DND-41 (cell line): ENCODE results near the gene GUCY1A1.

ENCODE experiments used
- EZH2 ChIP-seq: IDR thresholded peaks from 3 replicates; pipeline ENCODE4 v1.6.1; 2012; ENCODE audit warnings: borderline replicate concordance, low read depth, mild to moderate bottlenecking, moderate library complexity, low read length, inconsistent platforms; ENCODE audit not compliant: severe bottlenecking
- TF ChIP-seq, protein P1 (sequence below): IDR thresholded peaks from 2 replicates; pipeline ENCODE4 v1.5.1; 2012; ENCODE audit warnings: borderline replicate concordance, low read length, moderate library complexity, mild to moderate bottlenecking; ENCODE audit not compliant: poor library complexity, severe bottlenecking; ENCODE audit errors: extremely low read depth

DNA sequence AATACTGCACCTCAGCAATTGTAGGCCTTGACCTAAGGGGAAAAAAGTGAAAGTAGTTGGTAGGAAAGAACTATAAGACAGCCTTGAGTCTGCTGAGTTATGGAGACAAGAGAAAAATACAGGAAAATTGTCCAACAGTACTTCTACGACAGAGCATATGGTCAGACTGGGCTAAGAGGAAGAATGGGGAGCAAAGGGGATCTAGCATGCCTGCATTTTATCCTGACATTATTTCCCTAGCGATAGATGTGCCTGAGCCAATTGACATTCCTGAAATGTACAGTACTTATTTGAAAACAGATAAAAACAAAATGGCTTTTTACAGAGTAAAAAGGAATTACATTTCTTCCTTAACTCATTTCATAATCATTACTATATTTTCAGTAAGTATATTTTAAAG is 22.2 kb downstream of the GUCY1A1 start:
- TF ChIP-seq, protein P1, sequence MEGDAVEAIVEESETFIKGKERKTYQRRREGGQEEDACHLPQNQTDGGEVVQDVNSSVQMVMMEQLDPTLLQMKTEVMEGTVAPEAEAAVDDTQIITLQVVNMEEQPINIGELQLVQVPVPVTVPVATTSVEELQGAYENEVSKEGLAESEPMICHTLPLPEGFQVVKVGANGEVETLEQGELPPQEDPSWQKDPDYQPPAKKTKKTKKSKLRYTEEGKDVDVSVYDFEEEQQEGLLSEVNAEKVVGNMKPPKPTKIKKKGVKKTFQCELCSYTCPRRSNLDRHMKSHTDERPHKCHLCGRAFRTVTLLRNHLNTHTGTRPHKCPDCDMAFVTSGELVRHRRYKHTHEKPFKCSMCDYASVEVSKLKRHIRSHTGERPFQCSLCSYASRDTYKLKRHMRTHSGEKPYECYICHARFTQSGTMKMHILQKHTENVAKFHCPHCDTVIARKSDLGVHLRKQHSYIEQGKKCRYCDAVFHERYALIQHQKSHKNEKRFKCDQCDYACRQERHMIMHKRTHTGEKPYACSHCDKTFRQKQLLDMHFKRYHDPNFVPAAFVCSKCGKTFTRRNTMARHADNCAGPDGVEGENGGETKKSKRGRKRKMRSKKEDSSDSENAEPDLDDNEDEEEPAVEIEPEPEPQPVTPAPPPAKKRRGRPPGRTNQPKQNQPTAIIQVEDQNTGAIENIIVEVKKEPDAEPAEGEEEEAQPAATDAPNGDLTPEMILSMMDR = no peak
- TF ChIP-seq EZH2 = no peak
